H1 (cell line): ENCODE results near the gene MBP. TPM values are rescaled to one million over a fixed set of nuclear protein-coding genes. Genes with fewer than 3 reads are reported as not detected.

Experiments used
- CTCF ChIA-PET: fragments of 300-600 bp; sonication (Branson Sonifier 250); formaldehyde crosslinking; loops from one replicate; lab custom pipeline; 2021; ENCODE audit not compliant: partially characterized antibody; lab: Charles Lee
- POLR2A ChIA-PET: fragments of 300-600 bp; sonication (Branson Sonifier 250); formaldehyde crosslinking; loops from one replicate; lab custom pipeline; 2021; ENCODE audit warnings: inconsistent platforms; ENCODE audit not compliant: partially characterized antibody; lab: Charles Lee
- DNase-seq, 2 experiments: peaks; one replicate each; pipeline versions ENCODE4 v3.0.0 to v3.0.0-alpha.2; 2010 to 2022; ENCODE audit warnings: low spot score in 2 of 2, low read depth in 1 of 2, mixed read lengths in 1 of 2
- FAIRE-seq: peaks from 2 replicates; lab custom pipeline; 2011; peaks lifted over from hg19 to GRCh38; lab: Jason Lieb, UNC
- H2AFZ ChIP-seq: 2 replicates; pipeline ENCODE4 v1.8.1; 2012; ENCODE audit warnings: low read length, inconsistent platforms
- H2AK5ac ChIP-seq: 2 replicates; pipeline ENCODE4 v1.6.1; 2013; ENCODE audit warnings: low read depth, low read length
- H2BK120ac ChIP-seq: replicated peaks from 2 replicates; pipeline ENCODE3; 2013; ENCODE audit warnings: low read depth, low read length, inconsistent platforms
- H2BK12ac ChIP-seq: 2 replicates; pipeline ENCODE4 v1.6.1; 2013; ENCODE audit warnings: low read depth, low read length
- H2BK15ac ChIP-seq: 2 replicates; pipeline ENCODE4 v1.6.1; 2013; ENCODE audit warnings: low read length
- H2BK20ac ChIP-seq: 2 replicates; pipeline ENCODE4 v1.6.1; 2013; ENCODE audit warnings: low read length
- H2BK5ac ChIP-seq: 2 replicates; pipeline ENCODE4 v1.6.1; 2013; ENCODE audit warnings: low read depth, low read length
- H3K14ac ChIP-seq: 2 replicates; pipeline ENCODE4 v1.6.1; 2013; ENCODE audit warnings: inconsistent platforms; ENCODE audit not compliant: insufficient read length
- H3K18ac ChIP-seq: 2 replicates; pipeline ENCODE4 v1.6.1; 2013; ENCODE audit warnings: low read length; ENCODE audit errors: extremely low read depth
- H3K23ac ChIP-seq: 2 replicates; pipeline ENCODE4 v1.6.1; 2013; ENCODE audit warnings: inconsistent platforms; ENCODE audit not compliant: insufficient read length
- H3K23me2 ChIP-seq: 2 replicates; pipeline ENCODE4 v1.6.1; 2013; ENCODE audit warnings: low read depth, low read length
- H3K27ac ChIP-seq: 2 replicates; pipeline ENCODE4 v1.6.1; 2011; ENCODE audit warnings: low read depth, low read length, inconsistent platforms
- H3K27me3 ChIP-seq, 4 experiments: replicated peaks in 1 of 4; 1 replicate in 1 of 4; 2 replicates in 3 of 4; pipeline versions ENCODE4 v1.6.1 to v1.8.1; 2011 to 2013; ENCODE audit warnings: low read length in 3 of 4, mild to moderate bottlenecking in 3 of 4, inconsistent platforms in 2 of 4, mixed read lengths in 2 of 4, moderate library complexity in 1 of 4; ENCODE audit not compliant: control insufficient read depth in 3 of 4, insufficient read depth in 3 of 4; ENCODE audit errors: extremely low read depth in 1 of 4
- H3K36me3 ChIP-seq, 4 experiments: 2 replicates each; pipeline versions ENCODE4 v1.6.1 to v1.8.1; 2011 to 2013; ENCODE audit warnings: mild to moderate bottlenecking in 4 of 4, low read length in 3 of 4, moderate library complexity in 2 of 4, control low read depth in 1 of 4, inconsistent platforms in 1 of 4; ENCODE audit not compliant: insufficient read depth in 4 of 4, control insufficient read depth in 2 of 4
- H3K4ac ChIP-seq: replicated peaks from 2 replicates; pipeline ENCODE3; 2013; ENCODE audit warnings: low read length, low read depth, mixed read lengths, inconsistent platforms; ENCODE audit not compliant: insufficient read length
- H3K4me1 ChIP-seq, 4 experiments: replicated peaks in 1 of 4; 1 replicate in 1 of 4; 2 replicates in 3 of 4; pipeline versions ENCODE4 v1.6.1 to v1.8.1; 2011 to 2013; ENCODE audit warnings: low read length in 3 of 4, inconsistent platforms in 2 of 4, mixed read lengths in 1 of 4; ENCODE audit not compliant: insufficient read depth in 4 of 4, control insufficient read depth in 3 of 4
- H3K4me2 ChIP-seq, 2 experiments: 2 replicates each; pipeline versions ENCODE4 v1.6.1 to v1.8.1; 2011 to 2013; ENCODE audit warnings: low read depth in 2 of 2, low read length in 2 of 2, control low read depth in 1 of 2, inconsistent platforms in 1 of 2, mild to moderate bottlenecking in 1 of 2; ENCODE audit not compliant: insufficient read depth in 1 of 2
- H3K4me3 ChIP-seq, 4 experiments: fragments of 200-600, 300-600 bp in 1 of 4; sonication (generic), shearing (Covaris generic), sonication (Bioruptor Twin) in 1 of 4; 2 replicates each; pipeline versions ENCODE4 v1.5.1 to v1.8.1; 2011 to 2016; ENCODE audit warnings: low read length in 4 of 4, low read depth in 3 of 4, control low read depth in 2 of 4, inconsistent platforms in 2 of 4, mild to moderate bottlenecking in 2 of 4, mixed read lengths in 1 of 4, moderate library complexity in 1 of 4; ENCODE audit not compliant: insufficient read depth in 2 of 4; ENCODE audit errors: extremely low read depth in 1 of 4
- H3K56ac ChIP-seq: replicated peaks from 2 replicates; pipeline ENCODE3; 2013; ENCODE audit warnings: low read depth, mild to moderate bottlenecking, mixed read lengths, low read length, inconsistent platforms; ENCODE audit not compliant: insufficient read length
- H3K79me1 ChIP-seq: 2 replicates; pipeline ENCODE4 v1.6.1; 2013; ENCODE audit warnings: low read depth, low read length, control low read depth
- H3K79me2 ChIP-seq, 2 experiments: 2 replicates each; pipeline versions ENCODE4 v1.6.1 to v1.8.1; 2012 to 2013; ENCODE audit warnings: low read length in 2 of 2, mild to moderate bottlenecking in 2 of 2, inconsistent platforms in 1 of 2; ENCODE audit not compliant: insufficient read depth in 2 of 2, control insufficient read depth in 1 of 2
- H3K9ac ChIP-seq, 4 experiments: replicated peaks in 1 of 4; 1 replicate in 1 of 4; 2 replicates in 3 of 4; pipeline versions ENCODE4 v1.6.1 to v1.8.1; 2011 to 2013; ENCODE audit warnings: low read depth in 3 of 4, low read length in 3 of 4, control low read depth in 2 of 4, mild to moderate bottlenecking in 2 of 4, moderate library complexity in 2 of 4, inconsistent platforms in 1 of 4; ENCODE audit errors: extremely low read depth in 1 of 4
- H3K9me3 ChIP-seq, 2 experiments: 2 replicates each; pipeline versions ENCODE4 v1.6.1 to v1.8.1; 2012 to 2013; ENCODE audit warnings: mild to moderate bottlenecking in 2 of 2, moderate library complexity in 2 of 2, control low read depth in 1 of 2, inconsistent platforms in 1 of 2, low read depth in 1 of 2, low read length in 1 of 2, mixed read lengths in 1 of 2; ENCODE audit not compliant: insufficient read depth in 2 of 2
- H4K20me1 ChIP-seq, 2 experiments: replicated peaks in 1 of 2; 2 replicates each; pipeline versions ENCODE3 to v1.8.1; 2011 to 2013; ENCODE audit warnings: inconsistent platforms in 2 of 2, low read length in 2 of 2, mild to moderate bottlenecking in 1 of 2; ENCODE audit not compliant: insufficient read depth in 2 of 2, control insufficient read depth in 1 of 2
- H4K5ac ChIP-seq: 2 replicates; pipeline ENCODE4 v1.6.1; 2013; ENCODE audit warnings: low read length, low read depth, mixed read lengths, inconsistent platforms; ENCODE audit not compliant: insufficient read length
- H4K8ac ChIP-seq: 2 replicates; pipeline ENCODE4 v1.8.0; 2013; ENCODE audit warnings: mild to moderate bottlenecking, moderate library complexity, low read length, inconsistent platforms; ENCODE audit not compliant: insufficient read depth; ENCODE audit errors: extremely low read depth
- H4K91ac ChIP-seq: replicated peaks from 2 replicates; pipeline ENCODE3; 2013; ENCODE audit warnings: low read length, mixed read lengths, inconsistent platforms; ENCODE audit not compliant: insufficient read length
- BACH1 ChIP-seq: IDR thresholded peaks from 2 replicates; pipeline ENCODE4 v1.6.1; 2012; ENCODE audit warnings: low read length, improper control_type of control experiment
- BCL11A ChIP-seq, 2 experiments: IDR thresholded peaks; one replicate each; pipeline ENCODE4 v1.6.1; 2011; ENCODE audit warnings: low read depth in 2 of 2, low read length in 2 of 2, mild to moderate bottlenecking in 2 of 2
- EGR1 ChIP-seq: IDR thresholded peaks from 2 replicates; pipeline ENCODE4 v1.6.1; 2011; ENCODE audit warnings: low read depth, low read length, borderline replicate concordance
- JUND ChIP-seq: IDR thresholded peaks from 2 replicates; pipeline ENCODE4 v1.6.1; 2011; ENCODE audit warnings: mild to moderate bottlenecking, improper control_type of control experiment, low read length
- RXRA ChIP-seq: IDR thresholded peaks from 2 replicates; pipeline ENCODE4 v1.6.1; 2011; ENCODE audit warnings: low read depth, mild to moderate bottlenecking, low read length, moderate library complexity; ENCODE audit not compliant: insufficient read depth
- TBP ChIP-seq: IDR thresholded peaks from 2 replicates; pipeline ENCODE4 v1.6.1; 2011; ENCODE audit warnings: low read depth, low read length, improper control_type of control experiment
- YY1 ChIP-seq: IDR thresholded peaks from 2 replicates; pipeline ENCODE4 v1.6.1; 2011; ENCODE audit warnings: low read depth, mild to moderate bottlenecking, low read length
- WGBS, 2 experiments: shearing (Covaris generic) in 1 of 2; methylation state at CpG; one replicate each; pipeline versions ENCODE4 v1.1.6 to v1.1.7; 2013 to 2015; ENCODE audit warnings: low lambda C conversion rate in 2 of 2, mixed read lengths in 2 of 2, inconsistent platforms in 1 of 2, low coverage in 1 of 2, missing lambda C conversion rate in 1 of 2; ENCODE audit not compliant: insufficient replicate concordance in 2 of 2, insufficient coverage in 1 of 2, insufficient read length in 1 of 2; ENCODE audit errors: extremely low coverage in 1 of 2, missing lambda C conversion rate in 1 of 2; 5-methylcytosine and 5-hydroxymethylcytosine counted together
- polyA plus RNA-seq, 7 experiments: library from polyadenylated mRNA; depleted of rRNA in 3 of 7; stranded (reverse) in 5 of 7; unstranded in 2 of 7; fragments of >200 nt in 5 of 7; fragments of 200-250 nt in 2 of 7; gene quantifications; 1 replicate in 5 of 7; 2 replicates in 1 of 7; 4 replicates in 1 of 7; pipeline versions ENCODE4 v1.2.1 to v1.2.3, GENCODE V29; 2011 to 2013; ENCODE audit warnings: missing spikeins in 2 of 7, mixed read lengths in 2 of 7
- total RNA-seq: library from RNA; stranded (reverse); fragmentation: NEBNext Ultra II Directional; extraction: Animal tissue kit (Norgen Biotek cat#: 25700); gene quantifications from 2 replicates; pipeline ENCODE4 v1.2.1, GENCODE V29; 2021

MBP gene
- total and polyA plus RNA-seq, 2 of the 8 experiments (the other 6 are each of a cell fraction or from before 2014, with no cell fraction given) = 7.7 to 19.2 TPM

DNA sequence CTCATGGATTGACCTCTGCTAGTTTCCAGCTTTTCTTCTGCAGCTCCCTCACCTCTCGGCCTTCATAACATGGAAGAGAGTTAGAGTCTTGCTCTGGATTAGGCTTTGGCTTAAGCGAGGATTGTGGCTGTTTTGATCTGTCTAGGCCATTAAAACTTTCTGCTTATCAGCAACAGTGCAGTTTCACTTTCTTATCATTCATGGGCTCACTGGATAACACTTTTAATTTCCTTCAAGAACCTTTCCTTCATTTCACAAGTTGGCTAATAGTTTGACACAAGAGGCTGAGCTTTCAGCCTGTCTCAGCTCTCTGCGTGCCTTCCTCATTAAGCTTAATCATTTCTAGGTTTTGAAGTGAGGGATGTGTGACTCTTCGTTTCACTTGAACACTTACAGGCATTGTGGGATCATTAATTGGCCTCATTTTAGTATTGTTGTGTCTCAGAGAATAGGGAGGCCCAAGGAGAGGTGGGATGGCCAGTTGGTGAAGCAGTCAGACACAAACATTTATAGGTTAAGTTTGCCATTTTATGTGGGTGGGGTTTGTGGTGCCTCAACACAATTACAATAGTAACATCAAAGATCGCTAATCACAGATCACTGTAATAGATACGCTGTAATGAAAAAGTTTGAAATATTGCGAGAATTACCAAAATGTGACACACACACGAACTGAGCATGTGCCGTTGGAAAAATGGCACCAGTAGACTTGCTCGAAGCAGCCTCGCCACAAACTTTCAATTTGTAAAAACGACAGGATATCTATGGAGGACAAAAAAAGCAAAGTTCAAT lies 180.9 kb downstream of the MBP start:
- Histone ChIP-seq H3K18ac (no peak overlapping the region), H3K23me2 (no peaks in the 10 kb centered on the region), H3K9ac (no peak overlapping the region), H2AFZ (no peak overlapping the region), H3K9me3 (no peaks in the 10 kb centered on the region), H2BK120ac (no peak overlapping the region), H3K4me3 (no peak overlapping the region), H2AK5ac (no peak overlapping the region), H3K23ac (no peak overlapping the region), H3K4me1 (0 out of 7 replicates have a peak, but pooled peaks cover 0 to under 1% (median 0%) of the 10 kb centered on the region in 4 experiments), H2BK20ac (no peak overlapping the region), H3K4me2 (no peak overlapping the region), H4K20me1 (peaks cover 0 to 4% of the 10 kb centered on the region in 2 experiments), H3K79me2 (no peaks in the 10 kb centered on the region), H4K5ac (no peak overlapping the region), H2BK15ac (no peak overlapping the region), H3K14ac (no peak overlapping the region), H3K27ac (no peak overlapping the region), H3K56ac (no peak overlapping the region), H4K91ac (no peak overlapping the region), H4K8ac (no peak overlapping the region), H3K36me3 (peaks cover 0 to 9% (median 1%) of the 10 kb centered on the region in 4 experiments; a peak in 2 of 8 replicates), H3K4ac (no peak overlapping the region), H3K27me3 (no peaks in the 10 kb centered on the region), H3K79me1 (no peaks in the 10 kb centered on the region), H2BK5ac (no peak overlapping the region), H2BK12ac (no peak overlapping the region)
- no peak for FAIRE-seq
- POLR2A ChIA-PET = interaction anchor here (1.7 kb wide), 1 partner anchor 10 kb away, joined by 3 read pairs; no protein-coding TSS in a partner anchor
- no peak for DNase-seq
- WGBS, 2 experiments = 86% methylated on average over 12 of the region's 12 CpGs; no CpG with 5 or more reads in 1 of the 2 experiments
- CTCF ChIA-PET = interaction anchor here (0.7 to 3.3 kb wide), 6 partner anchors 9 to 49 kb away, joined by 3 to 24 read pairs (median 3); no protein-coding TSS in a partner anchor
- TF ChIP-seq TBP (no peak), BCL11A (IDR thresholded peaks at IDR 0.05; ENCODE audit: low read depth in 2 of 2, low read length in 2 of 2) (no peak), JUND (no peak), BACH1 (no peak), YY1 (no peak), EGR1 (no peak), RXRA (no peak)
